ENCODE measurements around the gene HECA.

Gene HECA

DNA sequence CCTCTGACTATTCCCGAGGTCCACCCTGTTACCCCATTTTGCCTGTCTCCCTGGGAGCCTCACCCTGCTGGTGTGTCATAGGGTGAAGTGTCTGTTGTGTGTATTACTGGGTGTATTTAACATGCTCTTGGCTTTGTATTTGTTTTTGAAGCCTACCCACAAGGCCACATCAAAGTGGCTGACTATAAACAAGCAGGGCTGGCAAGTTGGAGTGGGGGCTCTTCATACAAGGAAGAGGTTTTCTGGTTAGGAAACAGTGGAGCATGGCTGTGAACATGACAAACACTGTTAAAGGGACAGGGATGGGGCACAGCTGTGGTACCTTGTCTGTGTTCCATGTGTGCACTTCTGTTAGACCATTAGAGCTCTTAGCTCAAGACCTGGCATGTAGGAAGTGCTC lies 26.3 kb downstream of the HECA start:
- peak; percentile 82 for DNase-seq (ENCODE audit: low read depth)

DNA sequence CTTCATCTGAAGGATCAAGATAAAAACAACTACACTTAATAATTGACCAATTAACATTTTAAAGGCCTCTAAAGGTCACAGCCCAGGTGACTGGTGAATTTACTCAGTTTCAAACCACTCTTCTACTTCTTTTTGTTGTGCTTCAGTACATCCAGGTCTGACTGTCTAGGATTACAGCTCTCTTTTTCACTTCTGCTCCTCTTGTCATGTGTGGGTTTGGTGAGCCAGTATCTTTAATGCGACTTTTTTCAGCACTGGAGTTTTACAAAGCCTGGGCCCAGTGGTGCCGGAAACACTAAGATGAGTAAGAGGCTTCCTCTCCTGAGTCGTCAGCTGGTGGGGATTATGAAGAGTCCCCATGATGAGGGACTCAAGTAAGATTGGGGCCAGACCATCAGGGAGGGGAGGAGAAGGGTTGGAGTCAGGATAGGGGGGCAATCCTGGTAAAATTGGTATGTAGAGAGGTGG lies 27.0 kb downstream of the HECA start:
- peak; percentile 55 for DNase-seq (ENCODE audit: low read depth)

DNA sequence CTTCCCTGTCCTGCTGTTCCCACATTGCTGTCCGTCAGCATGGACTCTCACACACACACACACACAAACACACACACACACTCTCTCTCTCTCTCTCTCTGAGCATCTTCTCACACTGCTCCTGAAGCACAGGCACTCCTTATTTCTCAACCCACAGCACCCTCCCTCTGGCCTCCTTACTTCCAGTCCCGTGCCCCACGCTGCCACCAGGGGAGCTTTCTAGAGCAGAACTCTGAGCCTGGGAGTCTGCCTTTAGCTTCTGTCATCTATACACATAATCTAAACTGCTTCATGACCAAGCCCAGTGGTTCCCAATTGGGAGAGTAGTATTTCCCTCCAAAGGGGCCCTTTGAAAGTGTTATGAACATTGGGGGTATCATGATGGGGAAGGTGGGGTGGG lies 29.1 kb downstream of the HECA start:
- DNase-seq (ENCODE audit: low read depth) = no peak

DNA sequence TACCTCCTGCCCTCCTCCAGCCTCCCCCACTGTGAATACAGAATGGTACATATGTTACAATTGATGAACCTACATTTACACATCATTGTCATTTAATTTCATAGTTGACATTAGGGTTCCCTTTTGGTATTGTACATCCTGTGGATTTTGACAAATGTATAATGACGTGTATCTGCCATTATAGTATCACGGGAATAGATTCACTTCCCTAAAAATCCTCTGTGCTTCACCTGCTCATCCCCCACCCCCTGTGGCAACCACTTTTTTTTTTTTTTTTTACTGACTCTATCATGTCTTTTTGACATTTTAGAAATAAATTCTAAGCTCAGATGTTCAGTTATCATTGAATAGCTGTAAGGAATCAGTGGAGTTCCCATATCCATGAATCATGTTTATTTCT lies 30.4 kb downstream of the HECA start:
- no peak for DNase-seq (ENCODE audit: low read depth)

DNA sequence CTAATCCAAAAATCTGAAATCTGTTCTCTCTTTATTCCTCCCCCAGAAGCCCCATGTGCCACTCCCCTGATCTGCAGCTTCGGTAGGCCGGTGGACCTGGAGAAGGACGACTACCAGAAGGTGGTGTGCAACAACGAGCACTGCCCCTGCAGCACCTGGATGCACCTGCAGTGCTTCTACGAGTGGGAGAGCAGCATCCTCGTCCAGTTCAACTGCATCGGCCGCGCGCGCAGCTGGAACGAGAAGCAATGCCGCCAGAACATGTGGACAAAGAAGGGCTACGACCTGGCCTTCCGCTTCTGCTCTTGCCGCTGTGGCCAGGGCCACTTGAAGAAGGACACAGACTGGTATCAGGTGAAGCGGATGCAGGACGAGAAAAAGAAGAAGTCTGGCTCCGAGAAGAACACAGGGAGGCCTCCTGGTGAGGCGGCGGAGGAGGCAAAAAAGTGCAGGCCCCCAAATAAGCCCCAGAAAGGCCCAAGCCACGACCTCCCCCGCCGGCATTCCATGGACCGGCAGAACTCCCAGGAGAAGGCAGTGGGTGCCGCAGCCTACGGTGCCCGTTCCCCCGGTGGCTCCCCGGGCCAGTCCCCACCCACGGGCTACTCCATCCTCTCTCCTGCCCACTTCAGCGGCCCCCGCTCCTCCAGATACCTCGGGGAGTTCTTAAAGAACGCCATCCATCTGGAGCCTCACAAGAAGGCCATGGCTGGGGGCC lies 31.5 kb downstream of the HECA start:
- no peak for DNase-seq (ENCODE audit: low read depth)

DNA sequence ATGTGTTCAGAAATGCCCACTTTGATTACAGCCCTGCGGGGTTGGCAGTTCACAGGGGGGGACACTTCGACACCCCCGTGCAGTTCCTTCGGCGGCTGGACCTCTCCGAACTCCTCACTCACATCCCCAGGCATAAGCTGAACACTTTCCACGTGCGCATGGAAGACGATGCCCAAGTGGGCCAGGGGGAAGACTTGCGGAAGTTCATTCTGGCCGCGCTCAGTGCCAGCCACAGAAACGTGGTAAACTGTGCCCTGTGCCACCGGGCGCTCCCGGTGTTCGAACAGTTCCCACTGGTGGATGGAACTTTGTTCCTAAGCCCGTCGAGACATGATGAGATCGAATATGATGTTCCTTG lies 32.1 kb downstream of the HECA start:
- DNase-seq (ENCODE audit: low read depth) = no peak

DNA sequence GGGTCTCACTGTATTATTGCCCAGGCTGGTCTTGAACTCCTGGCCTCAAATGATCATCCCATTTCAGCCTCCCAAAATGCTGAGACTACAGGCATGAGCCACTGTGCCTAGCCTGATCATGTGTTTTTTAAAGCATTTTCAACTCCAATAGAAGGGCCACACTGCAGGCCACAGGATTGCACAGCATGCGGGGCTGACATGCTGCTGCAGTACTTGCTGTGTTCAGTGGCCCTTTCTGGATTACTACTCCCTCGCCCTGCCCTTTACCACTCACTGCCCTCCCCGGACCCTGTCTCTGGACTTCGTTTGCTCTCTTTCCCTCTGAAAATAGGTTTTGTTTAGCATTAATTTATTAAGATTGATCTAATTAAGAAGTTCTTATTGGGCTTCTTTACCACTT lies 37.3 kb downstream of the HECA start:
- no peak for DNase-seq (ENCODE audit: low read depth)

DNA sequence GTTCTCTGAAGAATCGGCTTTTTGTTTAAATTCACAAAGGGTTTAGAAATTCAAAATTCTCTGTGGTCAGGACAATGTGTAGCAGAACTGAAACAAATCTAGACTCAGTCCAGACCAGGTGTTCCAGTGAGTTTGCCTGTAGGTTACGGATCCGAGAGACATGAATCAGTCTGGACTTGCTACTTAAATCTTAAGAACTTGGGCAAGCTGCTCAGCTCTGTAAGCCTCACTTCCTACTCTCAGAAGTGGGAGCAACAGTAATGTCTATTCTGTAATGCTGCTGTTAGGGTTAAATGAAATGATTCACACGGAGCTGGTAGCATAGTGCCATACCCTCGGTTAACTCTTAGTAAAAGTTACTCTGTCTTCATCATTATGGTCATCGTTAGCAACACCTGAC lies 37.7 kb downstream of the HECA start:
- no peak for DNase-seq (ENCODE audit: low read depth)

DNA sequence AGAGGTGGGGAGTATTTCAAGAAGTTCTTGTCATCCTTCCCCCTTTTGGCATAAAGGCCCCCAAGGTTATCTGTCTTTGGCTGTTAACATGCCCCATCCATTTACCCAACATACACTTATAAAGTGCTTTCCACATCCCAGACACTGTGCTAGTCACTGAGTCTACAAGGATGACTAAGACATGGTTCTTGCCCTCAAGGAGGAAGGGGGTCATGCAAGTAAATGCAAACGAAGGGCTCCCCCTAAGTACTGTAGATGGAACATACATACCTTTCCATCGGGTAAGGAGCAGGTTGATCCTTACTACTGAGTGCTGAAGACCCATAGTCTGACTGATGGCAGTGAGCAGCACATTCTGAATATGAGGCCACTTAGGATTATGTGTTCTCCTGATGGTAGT lies 38.3 kb downstream of the HECA start:
- no peak for DNase-seq (ENCODE audit: low read depth)

DNA sequence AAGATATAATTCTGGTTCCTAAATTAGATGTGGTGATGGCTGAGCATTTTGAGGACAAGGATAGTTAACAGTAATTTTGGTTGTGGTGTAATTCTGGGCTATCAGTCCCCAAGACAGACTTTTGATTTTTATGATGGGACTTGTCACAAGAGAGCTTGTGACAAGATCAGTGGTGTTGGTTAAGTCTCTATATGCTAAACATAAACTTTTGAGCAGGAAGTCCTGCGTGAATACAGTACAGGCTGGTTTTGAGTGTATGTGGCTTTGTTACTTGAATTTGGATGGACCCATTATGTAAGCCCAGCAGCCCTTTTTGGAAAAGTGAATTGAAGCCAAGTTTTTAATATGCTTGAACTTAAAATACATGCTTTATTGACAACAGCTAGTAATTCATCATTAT lies 38.9 kb downstream of the HECA start:
- DNase-seq (ENCODE audit: low read depth) = no peak

DNA sequence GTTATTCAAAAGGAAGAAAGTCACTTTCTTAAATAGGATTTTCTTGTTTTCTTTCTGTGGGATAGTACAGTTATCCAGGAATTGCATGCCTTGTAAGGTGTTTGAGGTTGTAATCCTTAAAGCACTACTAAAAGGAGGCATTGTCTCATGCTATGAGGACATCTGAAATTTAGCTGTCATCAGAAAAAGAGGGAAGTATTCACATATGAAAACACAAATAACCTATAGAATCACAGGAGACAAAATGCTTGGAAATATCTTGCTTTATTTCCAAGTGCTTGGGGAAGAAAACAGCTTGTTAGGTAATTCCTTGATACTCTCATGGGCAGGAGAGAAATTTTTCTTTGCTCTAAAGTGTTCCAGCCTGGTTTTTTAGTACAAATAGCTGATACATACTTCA lies 40.1 kb downstream of the HECA start:
- no peak for DNase-seq (ENCODE audit: low read depth)

DNA sequence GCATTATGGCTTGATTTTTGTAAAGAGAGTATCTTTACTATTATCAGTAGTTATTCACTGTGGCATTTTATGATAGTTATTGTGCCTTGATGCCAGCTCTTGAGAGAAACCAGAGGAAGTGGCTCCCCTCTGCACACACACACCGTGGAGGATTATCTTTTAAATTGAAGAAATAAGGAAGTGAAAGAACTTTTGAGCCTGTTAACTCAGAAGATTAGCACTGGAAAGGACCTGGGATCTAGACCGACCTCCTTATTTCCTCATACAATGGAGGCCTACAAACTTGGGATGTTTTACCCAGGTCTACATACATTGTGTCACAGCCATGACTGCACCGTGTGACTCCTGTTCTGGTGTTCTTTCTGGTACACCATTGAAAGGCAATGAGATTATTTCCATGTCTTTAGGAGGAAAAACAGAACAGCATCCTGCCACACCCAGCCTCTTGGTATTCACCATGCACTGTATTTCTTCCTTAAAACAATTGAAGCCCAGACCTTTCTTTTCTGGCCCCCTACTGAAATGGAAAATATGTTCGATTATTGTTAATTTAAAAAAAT lies 40.6 kb downstream of the HECA start:
- DNase-seq (ENCODE audit: low read depth) = no peak

DNA sequence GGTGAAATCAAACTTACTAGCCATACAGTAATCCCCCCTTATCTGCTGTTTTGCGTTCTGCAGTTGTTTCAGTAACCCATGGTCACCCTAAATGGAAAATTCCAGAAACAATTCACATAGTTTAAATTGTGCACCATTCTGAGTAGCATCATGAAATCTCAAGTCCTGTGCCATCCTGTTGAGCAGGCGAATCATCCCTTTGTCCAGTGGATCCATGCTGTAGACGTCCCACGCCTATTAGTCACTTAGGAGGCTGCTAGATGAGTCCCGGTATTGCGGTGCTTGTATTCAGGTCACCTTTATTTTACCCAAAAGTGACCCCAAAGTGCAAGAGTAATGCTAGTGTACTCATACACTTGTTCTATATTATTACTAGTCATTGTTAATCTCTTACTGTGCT lies 46.4 kb downstream of the HECA start:
- DNase-seq (ENCODE audit: low read depth) = no peak

DNA sequence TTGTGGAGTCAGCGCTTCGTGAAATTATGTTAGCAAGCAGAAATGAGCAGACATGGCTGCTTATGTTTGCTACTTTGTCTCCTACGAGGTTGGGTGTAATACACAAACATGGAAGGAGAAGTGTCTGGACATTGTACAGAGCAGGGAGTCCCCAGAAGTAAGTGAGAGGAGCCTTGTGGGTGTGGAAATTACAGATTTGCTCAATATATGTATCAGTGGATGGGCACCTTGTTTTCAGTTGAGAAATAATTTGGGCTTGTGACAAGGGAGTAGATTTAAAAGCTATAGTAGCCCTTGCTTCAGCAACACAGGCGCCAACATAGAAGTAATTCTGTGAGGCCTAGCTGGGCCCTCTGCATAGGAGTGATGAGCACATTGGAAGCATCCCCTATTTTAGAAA lies 49.2 kb downstream of the HECA start:
- no peak for DNase-seq (ENCODE audit: low read depth)

DNA sequence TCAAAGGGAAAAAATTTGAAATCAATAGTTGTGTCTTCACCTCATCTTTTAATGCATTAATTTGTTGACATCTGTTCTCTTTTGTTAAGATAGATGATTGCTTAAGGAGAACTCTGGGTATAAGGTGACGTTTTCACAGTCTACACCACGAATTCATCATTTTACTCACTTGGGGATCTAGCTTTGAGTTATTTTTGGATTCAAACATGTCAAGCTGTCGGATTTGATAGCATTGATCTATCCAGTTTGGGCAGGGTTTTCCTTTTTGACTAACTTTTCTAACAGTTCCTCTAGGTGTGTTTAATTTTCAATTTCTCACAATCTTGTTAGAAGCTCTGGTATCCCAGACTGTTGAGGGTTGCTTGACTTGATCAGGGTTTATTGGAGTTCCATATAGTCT lies 49.6 kb downstream of the HECA start:
- no peak for DNase-seq (ENCODE audit: low read depth)

DNA sequence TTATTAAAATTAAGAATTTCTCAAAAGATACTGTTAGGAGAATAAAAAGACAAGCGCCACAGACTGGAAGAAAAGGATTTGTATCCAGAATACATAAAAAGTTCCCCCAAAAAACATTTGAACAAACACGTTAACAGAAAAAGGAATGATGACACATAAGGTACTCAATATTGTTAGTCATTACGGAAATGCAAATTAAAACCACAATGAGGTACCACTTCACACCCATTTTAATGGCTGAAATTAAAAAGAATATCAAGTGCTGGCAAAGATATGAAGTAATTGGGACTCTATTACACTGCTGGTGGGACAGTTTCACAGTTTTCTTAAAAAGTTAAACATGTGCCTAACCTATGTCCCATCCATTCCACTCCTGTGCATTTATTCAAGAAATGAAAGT lies 51.4 kb downstream of the HECA start:
- no peak for DNase-seq (ENCODE audit: low read depth)

DNA sequence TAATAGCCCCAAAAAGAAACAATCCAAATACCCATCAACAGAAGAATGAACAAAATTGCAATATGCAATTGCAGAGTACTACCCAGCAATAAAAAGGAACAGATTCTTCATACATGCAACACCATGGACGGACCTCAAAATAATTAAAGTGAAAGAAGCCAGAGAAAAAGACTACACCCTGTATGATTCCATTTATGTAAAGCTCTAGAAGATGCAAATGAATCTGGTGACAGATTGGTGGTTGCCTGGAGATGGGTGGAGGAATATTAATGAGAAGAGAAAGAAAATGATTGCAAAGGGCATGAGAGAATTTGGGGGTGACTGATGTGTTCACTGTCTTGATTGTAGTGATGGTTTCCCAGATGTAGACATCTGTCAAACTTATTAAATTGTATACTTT lies 51.8 kb downstream of the HECA start:
- DNase-seq (ENCODE audit: low read depth) = no peak

DNA sequence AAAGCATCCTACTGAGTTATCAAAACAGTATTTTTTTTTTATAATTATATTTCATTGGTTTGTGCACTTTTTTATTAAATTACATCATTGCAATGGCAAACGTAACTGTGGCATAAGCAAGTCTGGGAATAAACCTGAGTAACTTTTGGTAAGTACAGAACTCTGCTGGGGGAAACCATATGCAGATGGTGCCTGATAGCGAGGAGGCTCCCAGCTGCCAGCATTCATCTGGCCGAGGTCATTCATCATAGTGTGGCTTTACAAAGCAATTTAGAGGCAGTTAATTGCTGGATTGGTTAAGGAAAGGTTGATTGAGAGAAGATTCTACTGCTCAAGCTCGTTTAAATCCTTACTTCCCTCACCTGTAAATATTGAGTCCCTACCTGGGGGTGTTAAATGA lies 52.6 kb downstream of the HECA start:
- DNase-seq (ENCODE audit: low read depth) = no peak

DNA sequence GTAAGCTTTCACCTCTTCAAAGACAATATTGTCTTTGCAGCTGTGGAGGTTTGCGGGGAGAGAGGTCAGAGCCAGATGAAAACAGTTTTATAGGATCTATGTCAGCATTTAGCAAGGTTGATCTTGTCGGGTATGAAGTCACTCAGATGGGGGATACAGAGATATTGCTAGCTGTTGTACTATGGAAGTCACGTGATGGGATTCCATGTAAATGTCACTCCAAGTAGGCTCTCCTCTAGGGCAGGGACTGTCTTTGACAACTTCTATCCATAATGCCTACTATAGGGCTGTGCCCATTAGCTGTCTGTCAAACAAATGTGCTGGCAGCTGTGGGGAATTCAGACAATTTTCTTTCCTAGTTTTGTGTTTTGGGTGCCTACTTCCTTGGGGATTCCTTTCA lies 54.8 kb downstream of the HECA start:
- no peak for DNase-seq (ENCODE audit: low read depth)

DNA sequence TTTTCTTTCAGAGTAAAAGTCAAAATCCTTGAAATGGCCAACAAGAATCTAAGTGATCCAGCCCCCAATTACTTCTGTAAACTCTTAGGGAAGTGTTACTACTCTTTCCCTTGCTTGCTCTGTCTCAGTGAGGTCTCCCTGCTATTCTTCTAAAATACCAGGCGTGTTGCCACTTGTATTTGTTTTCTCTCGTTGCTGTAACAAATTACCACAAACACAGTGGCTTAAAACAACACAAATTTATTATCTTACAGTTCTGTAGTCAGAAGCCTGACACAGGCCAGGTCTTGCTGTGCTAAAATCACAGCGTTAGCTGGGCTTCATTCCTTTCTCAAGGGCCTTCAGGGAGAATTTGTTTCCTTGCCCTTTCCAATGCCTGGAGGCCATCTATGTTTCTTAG lies 59.9 kb downstream of the HECA start:
- DNase-seq (ENCODE audit: low read depth) = no peak

DNA sequence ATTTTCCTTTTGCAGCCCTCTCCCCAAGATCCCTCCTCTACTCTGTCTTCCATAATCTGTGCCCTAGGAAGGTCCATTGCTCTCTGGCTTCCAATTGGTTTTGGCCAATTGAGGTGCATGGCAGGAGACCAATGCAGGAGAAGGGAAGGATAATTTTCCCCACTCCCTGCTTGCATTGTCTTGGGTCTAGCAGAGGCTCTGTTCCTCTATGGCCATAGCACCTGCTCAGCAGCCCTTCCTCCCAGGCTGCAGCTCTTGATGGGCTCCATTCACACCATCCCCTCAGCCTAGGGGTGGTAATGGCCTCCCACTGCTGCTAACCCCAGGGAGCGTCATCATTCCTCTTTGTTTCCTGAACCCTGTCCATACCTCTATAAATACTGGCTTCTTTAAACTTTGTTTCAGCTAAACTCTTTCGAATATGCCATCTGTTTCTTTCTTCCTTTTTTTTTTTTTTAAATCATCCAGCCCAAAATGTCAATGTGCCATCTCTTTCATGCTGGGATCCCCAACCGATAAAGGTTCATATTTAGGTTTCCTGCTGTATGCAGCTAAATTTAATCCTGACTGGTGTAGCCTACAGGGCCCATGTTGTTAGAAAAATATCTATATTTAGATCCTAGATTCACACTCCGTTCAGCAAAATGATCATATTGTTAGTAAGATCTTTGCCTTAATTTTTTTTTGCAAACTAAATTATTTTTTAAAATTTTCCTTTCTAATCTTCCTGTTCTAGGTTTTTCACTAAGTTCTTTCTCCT lies 63.8 kb downstream of the HECA start:
- no peak for DNase-seq (ENCODE audit: low read depth)

DNA sequence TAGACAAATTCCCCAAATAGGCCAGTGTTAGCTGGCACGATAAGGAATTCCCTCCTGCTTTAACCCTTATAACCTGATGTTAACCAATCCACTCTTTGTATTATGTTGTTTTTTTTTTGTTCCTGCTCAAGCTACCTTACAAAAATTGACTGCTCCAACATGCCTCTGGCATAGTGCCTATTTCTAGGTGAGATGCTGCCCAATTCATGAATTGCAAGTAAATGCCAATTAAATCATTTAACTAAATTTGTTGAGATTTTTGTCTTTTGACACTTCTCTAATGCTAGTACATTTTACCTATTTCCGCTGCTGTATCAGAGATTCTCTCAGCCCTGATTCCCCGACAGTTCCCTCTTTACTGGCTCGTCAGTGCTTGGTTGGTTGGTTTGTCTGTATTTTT lies 66.5 kb downstream of the HECA start:
- DNase-seq (ENCODE audit: low read depth) = no peak

DNA sequence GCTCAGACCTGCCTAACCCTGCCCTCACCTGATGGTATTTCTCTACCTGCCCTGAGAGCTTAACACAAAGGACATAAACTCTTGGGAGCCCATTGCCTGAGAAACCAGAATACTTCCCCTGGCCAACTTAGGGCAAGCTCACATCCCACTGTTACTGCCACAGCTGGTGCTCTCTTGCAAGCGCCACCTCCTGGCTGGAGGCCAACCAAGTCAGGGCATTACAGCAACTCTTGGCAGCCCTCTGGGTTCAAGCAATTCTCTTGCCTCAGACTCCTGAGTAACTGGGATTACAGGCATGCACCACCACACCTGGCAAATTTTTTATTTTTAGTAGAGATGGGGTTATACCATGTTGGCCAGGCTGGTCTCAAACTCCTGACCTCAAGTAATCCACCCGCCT lies 70.1 kb downstream of the HECA start:
- DNase-seq (ENCODE audit: low read depth) = no peak

DNA sequence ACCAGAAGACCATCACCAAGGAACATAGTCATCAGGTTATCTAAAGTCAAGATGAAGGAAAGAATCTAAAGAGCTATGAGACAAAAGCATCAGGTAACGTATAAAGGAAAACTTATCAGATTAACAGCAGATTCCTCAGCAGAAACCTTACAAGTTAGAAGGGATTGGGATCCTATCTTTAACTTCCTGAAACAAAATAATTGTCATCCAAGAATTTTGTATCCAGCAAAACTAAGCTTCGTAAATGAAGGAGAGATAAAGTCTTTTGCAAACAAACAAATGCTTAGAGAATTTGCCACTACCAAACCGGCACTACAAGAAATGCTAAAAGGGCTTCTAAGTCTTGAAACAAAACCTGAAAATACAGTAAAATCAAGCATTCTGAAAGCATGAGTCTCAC lies 71.0 kb downstream of the HECA start:
- no peak for DNase-seq (ENCODE audit: low read depth)

Data from T follicular helper cell (primary cell).